Prostate gland (tissue), 2 donors: ENCODE measurements around the gene DNAL4. TPM values are rescaled to one million over a fixed set of nuclear protein-coding genes. Genes with fewer than 3 reads are reported as not detected.

Experiments
- DNase-seq: peaks from one replicate; pipeline ENCODE4 v3.0.0-alpha.2; 2019; ENCODE audit warnings: low spot score
- H3K27ac ChIP-seq, 2 donors: fragments of 200-600 bp; sonication (generic); 2 replicates each; pipeline ENCODE4 v1.5.1; 2017 to 2019
- H3K27me3 ChIP-seq: fragments of 200-600 bp; sonication (generic); replicated peaks from 2 replicates; pipeline ENCODE4 v1.5.1; 2019; ENCODE audit not compliant: insufficient read depth
- H3K36me3 ChIP-seq, 2 donors: fragments of 200-600 bp; sonication (generic); 1 replicate in 1 of 2; 2 replicates in 1 of 2; pipeline versions ENCODE4 v1.5.1 to v1.8.1; 2017 to 2019
- H3K4me1 ChIP-seq: fragments of 200-600 bp; sonication (generic); replicated peaks from 2 replicates; pipeline ENCODE4 v1.5.1; 2019
- H3K4me3 ChIP-seq, 2 donors: fragments of 200-600 bp; sonication (generic); 2 replicates each; pipeline ENCODE4 v1.5.1; 2017 to 2019
- H3K9me3 ChIP-seq: fragments of 200-600 bp; sonication (generic); 2 replicates; pipeline ENCODE4 v1.5.1; 2017
- CTCF ChIP-seq, 4 experiments: fragments of 200-600 bp in 2 of 4; fragments of 450-650 bp in 2 of 4; sonication (generic) in 2 of 4; IDR thresholded peaks; 1 replicate in 3 of 4; 2 replicates in 1 of 4; pipeline ENCODE4 v1.5.1; 2016 to 2019; ENCODE audit warnings: antibody characterized with exemption in 4 of 4, mild to moderate bottlenecking in 2 of 4, moderate library complexity in 2 of 4
- POLR2A ChIP-seq: fragments of 450-650 bp; IDR thresholded peaks from one replicate; pipeline ENCODE4 v1.6.1; 2016; ENCODE audit warnings: antibody characterized with exemption, mild to moderate bottlenecking
- POLR2AphosphoS5 ChIP-seq: sonication (generic); formaldehyde crosslinking; IDR thresholded peaks from one replicate; pipeline ENCODE4 v1.6.1; 2017; ENCODE audit warnings: antibody characterized with exemption
- WGBS: methylation state at CpG from one replicate; pipeline ENCODE4 v1.1.5; 2018; 5-methylcytosine and 5-hydroxymethylcytosine counted together
- intact Hi-C: fragments of 100-400 bp; cut with DNase I; formaldehyde crosslinking; loops from one replicate; pipeline ENCODE4 v1.14.2; 2022
- total RNA-seq, 2 donors: library from RNA; depleted of rRNA; stranded (reverse); fragments of >200 nt; gene quantifications; one replicate each; pipeline ENCODE4 v1.1.0, GENCODE V29; 2016

DNAL4 gene
- total RNA-seq, 2 donors from 2014 or later, result 36.9 to 41.8 TPM

GRCh38 chr22:38796262-38796957 lies 2.5 kb upstream of the DNAL4 start:
- WGBS, result 83% methylated on average over 12 of the region's 12 CpGs
- H3K36me3 ChIP-seq, result no peaks in the 10 kb centered on the region
- TF ChIP-seq POLR2AphosphoS5 (no peak), CTCF (IDR thresholded peaks at IDR 0.05) (no peak), POLR2A (no peak)
- DNase-seq, result no peak
- intact Hi-C loops, result no loop called here
- no peaks in the 10 kb centered on the region for H3K9me3 ChIP-seq
- H3K27me3 ChIP-seq, result no peaks in the 10 kb centered on the region
- H3K4me1 ChIP-seq, result no peaks in the 10 kb centered on the region
- no peak overlapping the region for H3K4me3 ChIP-seq
- no peak overlapping the region for H3K27ac ChIP-seq

- H3K4me3 ChIP-seq, result no peak overlapping the region
- intact Hi-C loops, result no loop called here
- H3K36me3 ChIP-seq, result no peaks in the 10 kb centered on the region
- H3K27me3 ChIP-seq, result no peaks in the 10 kb centered on the region
- DNase-seq, result no peak
- H3K9me3 ChIP-seq, result no peaks in the 10 kb centered on the region
- TF ChIP-seq POLR2AphosphoS5, result no peak
- no peak for TF ChIP-seq CTCF (IDR thresholded peaks at IDR 0.05)
- no peak for TF ChIP-seq POLR2A
- H3K4me1 ChIP-seq, result no peaks in the 10 kb centered on the region
- WGBS, result 83% methylated on average over 4 of the region's 4 CpGs
- H3K27ac ChIP-seq, result no peak overlapping the region
Observed at GRCh38 chr22:38795569-38795968, 1.6 kb upstream of the DNAL4 start.

GRCh38 chr22:38793317-38793716 lies 626 bp downstream of the DNAL4 start:
- H3K27me3 ChIP-seq, result no peaks in the 10 kb centered on the region
- H3K4me3 ChIP-seq, result peak overlapping the region; percentile 54 to 76
- H3K36me3 ChIP-seq, result no peaks in the 10 kb centered on the region
- DNase-seq, result no peak
- H3K9me3 ChIP-seq, result no peaks in the 10 kb centered on the region
- 23% methylated on average over 9 of the region's 9 CpGs for WGBS
- TF ChIP-seq POLR2A, result no peak
- TF ChIP-seq CTCF (IDR thresholded peaks at IDR 0.05), result no peak
- no peak for TF ChIP-seq POLR2AphosphoS5
- H3K4me1 ChIP-seq, result no peaks in the 10 kb centered on the region
- H3K27ac ChIP-seq, result peak overlapping the region; percentile 53 to 65
- intact Hi-C loops, result loop anchor here (5.0 kb wide), 1 partner anchor 36 kb away; the partner anchor contains the start of gene SUN2

GRCh38 chr22:38792833-38793232 lies 1.1 kb downstream of the DNAL4 start:
- peak overlapping the region in 1 of 2 donors; percentile 76 for H3K4me3 ChIP-seq
- H3K27ac ChIP-seq, result no peak overlapping the region

More at GRCh38 chr22:38792833-38793232, 1.1 kb downstream of the DNAL4 start:
- WGBS, result 63% methylated on average over 4 of the region's 4 CpGs
- Histone ChIP-seq H3K9me3 (no peaks in the 10 kb centered on the region), H3K27me3 (no peaks in the 10 kb centered on the region), H3K4me1 (no peaks in the 10 kb centered on the region), H3K36me3 (no peaks in the 10 kb centered on the region)
- intact Hi-C loops, result loop anchor here (5.0 kb wide), 1 partner anchor 36 kb away; the partner anchor contains the start of gene SUN2
- TF ChIP-seq POLR2AphosphoS5 (no peak), CTCF (IDR thresholded peaks at IDR 0.05) (no peak)
- no peak for DNase-seq
